GM13976 (cell line): ENCODE data around the gene ZDHHC6.

ENCODE experiments used
- DNase-seq: peaks from one replicate; pipeline ENCODE4 v3.0.0; 2012; ENCODE audit warnings: low spot score
- in situ Hi-C: fragments of 300-500 bp; cut with MboI; formaldehyde crosslinking; loops from one replicate; pipeline ENCODE4 v1.12.0; 2022; ENCODE audit warnings: low sequenced_read_pairs, mixed read lengths, inconsistent platforms; ENCODE audit not compliant: unreplicated experiment
- TF ChIP-seq, protein P1 (sequence below): IDR thresholded peaks from 2 replicates; pipeline ENCODE4 v1.5.1; 2012; ENCODE audit warnings: borderline replicate concordance, mild to moderate bottlenecking; ENCODE audit not compliant: insufficient read depth; ENCODE audit errors: extremely low read depth, missing control alignments, control extremely low read depth

ZDHHC6 gene

GRCh38 chr10:112461029-112461887 lies 14.5 kb upstream of the ZDHHC6 start:
- TF ChIP-seq, protein P1, sequence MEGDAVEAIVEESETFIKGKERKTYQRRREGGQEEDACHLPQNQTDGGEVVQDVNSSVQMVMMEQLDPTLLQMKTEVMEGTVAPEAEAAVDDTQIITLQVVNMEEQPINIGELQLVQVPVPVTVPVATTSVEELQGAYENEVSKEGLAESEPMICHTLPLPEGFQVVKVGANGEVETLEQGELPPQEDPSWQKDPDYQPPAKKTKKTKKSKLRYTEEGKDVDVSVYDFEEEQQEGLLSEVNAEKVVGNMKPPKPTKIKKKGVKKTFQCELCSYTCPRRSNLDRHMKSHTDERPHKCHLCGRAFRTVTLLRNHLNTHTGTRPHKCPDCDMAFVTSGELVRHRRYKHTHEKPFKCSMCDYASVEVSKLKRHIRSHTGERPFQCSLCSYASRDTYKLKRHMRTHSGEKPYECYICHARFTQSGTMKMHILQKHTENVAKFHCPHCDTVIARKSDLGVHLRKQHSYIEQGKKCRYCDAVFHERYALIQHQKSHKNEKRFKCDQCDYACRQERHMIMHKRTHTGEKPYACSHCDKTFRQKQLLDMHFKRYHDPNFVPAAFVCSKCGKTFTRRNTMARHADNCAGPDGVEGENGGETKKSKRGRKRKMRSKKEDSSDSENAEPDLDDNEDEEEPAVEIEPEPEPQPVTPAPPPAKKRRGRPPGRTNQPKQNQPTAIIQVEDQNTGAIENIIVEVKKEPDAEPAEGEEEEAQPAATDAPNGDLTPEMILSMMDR, result no peak
- in situ Hi-C loops, result no loop called here
- no peak for DNase-seq

- TF ChIP-seq, protein P1, result no peak
- DNase-seq, result no peak
- in situ Hi-C loops, result no loop called here
Measured at GRCh38 chr10:112460366-112460765, 13.7 kb upstream of the ZDHHC6 start.

DNA sequence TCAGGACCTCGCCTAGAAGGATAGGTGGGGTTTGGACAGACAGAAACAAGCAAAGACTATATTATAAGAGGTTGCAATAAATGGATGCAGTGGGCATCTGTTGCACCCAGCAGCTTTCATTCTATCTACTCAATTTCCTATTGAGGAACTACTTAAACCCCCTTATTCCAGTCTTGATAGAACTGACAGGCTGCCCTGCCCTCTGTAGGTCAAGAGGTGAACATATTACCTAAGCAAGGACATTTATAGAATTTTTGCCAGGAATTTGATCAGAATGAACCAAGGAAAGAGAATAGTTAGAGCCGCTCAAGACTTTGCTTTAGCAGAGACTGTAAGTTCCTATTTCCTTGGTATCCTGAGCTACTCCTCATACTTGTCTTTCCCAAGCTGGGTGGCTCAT lies 9.8 kb upstream of the ZDHHC6 start:
- no peak for DNase-seq
- in situ Hi-C loops, result no loop called here

DNA sequence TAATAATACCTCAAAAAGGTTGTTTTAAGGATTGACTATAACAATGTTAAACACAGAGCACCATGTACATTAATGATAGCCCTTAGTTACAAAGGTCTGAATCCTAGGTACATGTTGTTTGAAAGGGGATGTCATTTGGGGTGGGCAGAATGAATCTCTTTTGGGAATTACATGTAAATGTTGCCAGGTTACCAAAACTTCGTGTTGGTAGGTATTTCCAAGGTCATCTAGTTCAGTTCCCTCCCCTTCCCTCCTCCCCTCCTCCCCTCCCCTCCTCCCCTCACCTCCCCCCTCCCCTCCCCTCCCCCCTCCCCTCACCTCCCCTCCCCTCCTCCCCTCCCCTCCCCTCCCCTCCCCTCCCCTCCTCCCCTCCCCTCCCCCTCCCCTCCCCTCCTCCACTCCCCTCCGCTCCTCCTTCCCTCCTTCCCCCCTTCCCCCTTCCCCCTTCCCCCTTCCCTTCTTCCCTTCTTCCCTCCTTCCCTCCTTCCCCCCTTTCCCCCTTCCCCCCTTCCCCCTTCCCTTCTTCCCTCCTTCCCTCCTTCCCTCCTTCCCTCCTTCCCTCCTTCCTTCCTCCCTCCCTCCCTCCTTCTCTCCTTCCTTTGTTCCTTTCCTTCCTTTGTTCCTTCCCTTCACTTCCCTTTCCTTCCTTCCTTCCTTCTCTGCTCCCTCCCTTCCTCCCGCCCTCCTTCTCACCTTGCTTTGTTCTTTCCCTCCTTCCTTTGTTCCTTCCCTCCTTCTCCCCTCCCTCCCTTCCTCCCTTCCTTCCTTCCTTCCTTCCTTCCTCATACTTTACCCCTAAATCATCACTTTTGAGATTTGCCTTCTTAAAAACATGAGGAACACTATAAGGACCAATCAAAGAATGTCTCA lies 8.4 kb upstream of the ZDHHC6 start:
- no peak for DNase-seq
- TF ChIP-seq, protein P1, result no peak
- in situ Hi-C loops, result no loop called here

More for the DNA sequence above, 9.8 kb upstream of the ZDHHC6 start:
- TF ChIP-seq, protein P1, result no peak

DNA sequence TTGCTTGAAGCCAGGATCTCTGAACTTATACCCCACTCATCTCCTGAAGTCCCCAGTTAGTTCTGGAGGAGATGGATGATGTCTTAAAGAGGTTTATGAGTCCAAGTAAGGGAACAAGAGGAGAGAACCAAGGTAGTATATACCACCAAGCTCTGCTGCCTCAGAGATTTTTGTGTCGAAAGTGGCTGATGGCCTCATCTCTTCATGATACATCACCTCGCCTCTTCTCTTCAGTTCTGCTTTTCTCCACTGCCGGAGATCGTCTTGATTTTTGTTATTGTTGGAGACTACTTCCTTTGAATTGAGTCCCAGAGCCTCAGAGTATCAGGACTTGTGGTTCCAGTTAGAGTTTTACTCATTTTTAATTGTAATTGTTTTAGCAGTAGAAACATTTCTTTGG lies 2.2 kb upstream of the ZDHHC6 start:
- in situ Hi-C loops, result no loop called here
- TF ChIP-seq, protein P1, result no peak
- no peak for DNase-seq

- DNase-seq, result no peak
- in situ Hi-C loops, result no loop called here
- TF ChIP-seq, protein P1, result no peak
Measured at GRCh38 chr10:112447620-112447928, 860 bp upstream of the ZDHHC6 start.
